SK-N-SH (cell line): ENCODE measurements around the gene NMNAT2. TPM values are rescaled to one million over a fixed set of nuclear protein-coding genes. Genes with fewer than 3 reads are reported as not detected.

ENCODE experiments used
- CTCF ChIA-PET: fragments of 300-600, 350-600 bp; formaldehyde crosslinking; extraction: SDS; loops from one replicate; lab custom pipeline; 2021; lab: Yijun Ruan, JAX
- POLR2A ChIA-PET: fragments of 350-600 bp; sonication (Branson Sonifier 250); formaldehyde crosslinking; extraction: SDS; loops from one replicate; lab custom pipeline; 2020; ENCODE audit warnings: antibody characterized with exemption, inconsistent platforms; lab: Yijun Ruan, JAX
- DNase-seq: peaks from one replicate; pipeline ENCODE4 v3.0.0; 2012
- H2AFZ ChIP-seq: fragments of 200-600 bp; sonication (generic); 2 replicates; pipeline ENCODE4 v1.8.1; 2016; ENCODE audit warnings: antibody characterized with exemption, mild to moderate bottlenecking, low read depth
- H3F3A ChIP-seq: fragments of 200-600 bp; sonication (generic); replicated peaks from 2 replicates; pipeline ENCODE3; 2016; ENCODE audit warnings: antibody characterized with exemption, mild to moderate bottlenecking; ENCODE audit not compliant: insufficient read depth
- H3K27ac ChIP-seq, 2 experiments: fragments of 200-500 bp in 1 of 2; fragments of 200-600 bp in 1 of 2; sonication (Bioruptor generic) in 1 of 2; sonication (generic), shearing (Covaris generic) in 1 of 2; 2 replicates each; pipeline versions ENCODE4 v1.5.1 to v1.6.1; 2014 to 2016; ENCODE audit warnings: low read depth in 2 of 2, inconsistent platforms in 1 of 2, low read length in 1 of 2, mild to moderate bottlenecking in 1 of 2, mixed read lengths in 1 of 2
- H3K27me3 ChIP-seq: fragments of 200-600 bp; sonication (generic), shearing (Covaris generic); 2 replicates; pipeline ENCODE4 v1.6.1; 2016; ENCODE audit warnings: mixed run types; ENCODE audit not compliant: insufficient read depth
- H3K36me3 ChIP-seq, 2 experiments: fragments of 200-500 bp in 1 of 2; fragments of 200-600 bp in 1 of 2; sonication (Bioruptor generic) in 1 of 2; sonication (generic) in 1 of 2; replicated peaks in 1 of 2; 2 replicates each; pipeline versions ENCODE3 to v1.5.1; 2014 to 2016; ENCODE audit warnings: low read length in 1 of 2, mild to moderate bottlenecking in 1 of 2; ENCODE audit not compliant: insufficient read depth in 2 of 2, control insufficient read depth in 1 of 2
- H3K4me1 ChIP-seq, 2 experiments: fragments of 200-500 bp in 1 of 2; fragments of 200-600 bp in 1 of 2; sonication (Bioruptor generic) in 1 of 2; sonication (generic), shearing (Covaris generic) in 1 of 2; 2 replicates each; pipeline versions ENCODE4 v1.5.1 to v1.6.1; 2014 to 2016; ENCODE audit warnings: low read depth in 1 of 2, low read length in 1 of 2, mixed run types in 1 of 2; ENCODE audit not compliant: insufficient read depth in 2 of 2, control insufficient read depth in 1 of 2
- H3K4me2 ChIP-seq: fragments of 200-600 bp; sonication (generic), shearing (Covaris generic); 2 replicates; pipeline ENCODE4 v1.6.1; 2017; ENCODE audit warnings: mixed run types
- H3K4me3 ChIP-seq, 2 experiments: fragments of 200-500 bp in 1 of 2; fragments of 200-600 bp in 1 of 2; sonication (Bioruptor generic) in 1 of 2; sonication (generic), shearing (Covaris generic) in 1 of 2; 2 replicates each; pipeline versions ENCODE4 v1.5.1 to v1.8.1; 2014 to 2016; ENCODE audit warnings: low read depth in 2 of 2, inconsistent platforms in 1 of 2, low read length in 1 of 2, mild to moderate bottlenecking in 1 of 2, mixed read lengths in 1 of 2, moderate library complexity in 1 of 2
- H3K79me2 ChIP-seq: fragments of 200-600 bp; sonication (generic); 2 replicates; pipeline ENCODE4 v1.8.1; 2017; ENCODE audit warnings: mild to moderate bottlenecking; ENCODE audit not compliant: insufficient read depth
- H3K9ac ChIP-seq: fragments of 200-600 bp; sonication (generic); 2 replicates; pipeline ENCODE4 v1.6.1; 2017; ENCODE audit warnings: mixed run types
- H3K9me2 ChIP-seq: fragments of 200-600 bp; sonication (generic); 2 replicates; pipeline ENCODE4 v1.6.1; 2017; ENCODE audit warnings: mixed run types
- H3K9me3 ChIP-seq: fragments of 200-600 bp; sonication (generic); 2 replicates; pipeline ENCODE4 v1.6.1; 2017; ENCODE audit warnings: mixed run types, mild to moderate bottlenecking, moderate library complexity
- H4K20me1 ChIP-seq: fragments of 200-600 bp; sonication (generic); 2 replicates; pipeline ENCODE4 v1.6.1; 2017; ENCODE audit warnings: mild to moderate bottlenecking, mixed run types; ENCODE audit not compliant: insufficient read depth
- ELF1 ChIP-seq: IDR thresholded peaks from 2 replicates; pipeline ENCODE4 v1.4.0; 2012
- FOXJ3 ChIP-seq: sonication (generic); formaldehyde crosslinking; IDR thresholded peaks from 2 replicates; pipeline ENCODE4 v1.5.1; 2020; ENCODE audit warnings: mild to moderate bottlenecking, missing genetic modification reagents
- GATA2 ChIP-seq: sonication (generic); formaldehyde crosslinking; IDR thresholded peaks from 2 replicates; pipeline ENCODE4 v1.5.0; 2020; ENCODE audit warnings: mild to moderate bottlenecking, missing genetic modification reagents
- JUND ChIP-seq: IDR thresholded peaks from 2 replicates; pipeline ENCODE4 v1.4.0; 2012
- RAD21 ChIP-seq: IDR thresholded peaks from 2 replicates; pipeline ENCODE4 v1.6.1; 2012; ENCODE audit warnings: mild to moderate bottlenecking, low read length
- RFX5 ChIP-seq: IDR thresholded peaks from 2 replicates; pipeline ENCODE4 v1.6.1; 2012; ENCODE audit warnings: mild to moderate bottlenecking, improper control_type of control experiment, low read length
- SMC3 ChIP-seq: IDR thresholded peaks from 2 replicates; pipeline ENCODE4 v1.6.1; 2012; ENCODE audit warnings: low read depth, low read length, improper control_type of control experiment
- TEAD4 ChIP-seq: IDR thresholded peaks from 2 replicates; pipeline ENCODE4 v1.4.0; 2012; ENCODE audit warnings: mild to moderate bottlenecking, borderline replicate concordance; ENCODE audit not compliant: insufficient read depth
- YY1 ChIP-seq: IDR thresholded peaks from 2 replicates; pipeline ENCODE4 v1.4.0; 2012; ENCODE audit warnings: low read depth, mild to moderate bottlenecking
- WGBS: methylation state at CpG from one replicate; pipeline ENCODE4 v1.1.6; 2017; ENCODE audit warnings: low lambda C conversion rate; 5-methylcytosine and 5-hydroxymethylcytosine counted together
- polyA plus RNA-seq, 3 experiments: library from polyadenylated mRNA; depleted of rRNA; stranded (reverse); fragments of >200 nt; gene quantifications; 2 replicates each; pipeline ENCODE4 v1.2.3, GENCODE V29; 2012
- TF ChIP-seq, protein P1 (sequence below): IDR thresholded peaks from 2 replicates; pipeline ENCODE4 v1.4.0; 2012; ENCODE audit warnings: low read depth, borderline replicate concordance
- TF ChIP-seq, protein P2 (sequence below): fragments of 200-600 bp; sonication (generic); IDR thresholded peaks from 2 replicates; pipeline ENCODE4 v1.6.1; 2017; ENCODE audit warnings: antibody characterized with exemption, mild to moderate bottlenecking, moderate library complexity
- TF ChIP-seq, protein P3 (sequence below): fragments of 150-350 bp; IDR thresholded peaks from 2 replicates; pipeline ENCODE4 v1.6.1; 2017; ENCODE audit warnings: antibody characterized with exemption, low read length, low read depth, borderline replicate concordance

NMNAT2 gene
- polyA plus RNA-seq, 1 of the 3 experiments (the other 2 are of a cell fraction), result 0.07 TPM

DNA sequence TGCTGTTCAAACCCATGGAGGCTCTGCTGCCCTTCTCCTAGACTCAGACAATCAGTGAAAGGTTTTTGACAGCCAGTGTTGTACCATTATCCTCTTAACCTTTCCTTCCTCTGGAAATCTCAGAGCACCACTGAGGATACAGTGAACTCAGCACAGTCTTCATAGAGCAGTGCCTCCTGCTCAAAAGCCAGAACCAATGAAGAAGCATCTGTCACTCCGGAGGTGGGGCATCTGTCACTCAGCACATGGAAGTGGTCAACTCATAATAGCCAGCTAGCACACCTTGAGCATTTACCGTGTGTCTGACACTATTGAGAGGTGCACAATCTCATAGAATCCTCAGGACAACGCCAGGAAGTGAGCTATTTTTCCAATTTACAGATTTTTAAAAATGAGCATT, 62.4 kb downstream of the NMNAT2 start:
- no peak overlapping the region for H3K4me2 ChIP-seq
- H3K36me3 ChIP-seq, result no peaks in the 10 kb centered on the region
- H3K9ac ChIP-seq, result no peak overlapping the region
- no peak for DNase-seq
- CTCF ChIA-PET, result interaction anchor here (0.6 kb wide), 1 partner anchor 835 kb away, joined by 5 read pairs; no protein-coding TSS in a partner anchor
- H3F3A ChIP-seq, result no peaks in the 10 kb centered on the region
- no peak overlapping the region for H3K27ac ChIP-seq
- no peaks in the 10 kb centered on the region for H4K20me1 ChIP-seq
- H3K27me3 ChIP-seq, result no peaks in the 10 kb centered on the region; the same call in 1 of the 2 replicates
- H3K9me3 ChIP-seq, result no peaks in the 10 kb centered on the region
- H3K9me2 ChIP-seq, result no peaks in the 10 kb centered on the region
- 52% methylated on average over 3 of the region's 3 CpGs for WGBS
- POLR2A ChIA-PET, result no interaction called here
- peaks cover 0 to 8% of the 10 kb centered on the region in 2 experiments; a peak in 1 of 4 replicates for H3K4me1 ChIP-seq
- TF ChIP-seq RFX5 (no peak), RAD21 (no peak), GATA2 (CRISPR knock-in tag) (no peak), TEAD4 (no peak), YY1 (no peak), SMC3 (no peak)
- TF ChIP-seq, protein P1, sequence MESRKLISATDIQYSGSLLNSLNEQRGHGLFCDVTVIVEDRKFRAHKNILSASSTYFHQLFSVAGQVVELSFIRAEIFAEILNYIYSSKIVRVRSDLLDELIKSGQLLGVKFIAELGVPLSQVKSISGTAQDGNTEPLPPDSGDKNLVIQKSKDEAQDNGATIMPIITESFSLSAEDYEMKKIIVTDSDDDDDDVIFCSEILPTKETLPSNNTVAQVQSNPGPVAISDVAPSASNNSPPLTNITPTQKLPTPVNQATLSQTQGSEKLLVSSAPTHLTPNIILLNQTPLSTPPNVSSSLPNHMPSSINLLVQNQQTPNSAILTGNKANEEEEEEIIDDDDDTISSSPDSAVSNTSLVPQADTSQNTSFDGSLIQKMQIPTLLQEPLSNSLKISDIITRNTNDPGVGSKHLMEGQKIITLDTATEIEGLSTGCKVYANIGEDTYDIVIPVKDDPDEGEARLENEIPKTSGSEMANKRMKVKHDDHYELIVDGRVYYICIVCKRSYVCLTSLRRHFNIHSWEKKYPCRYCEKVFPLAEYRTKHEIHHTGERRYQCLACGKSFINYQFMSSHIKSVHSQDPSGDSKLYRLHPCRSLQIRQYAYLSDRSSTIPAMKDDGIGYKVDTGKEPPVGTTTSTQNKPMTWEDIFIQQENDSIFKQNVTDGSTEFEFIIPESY, result no peak
- no peak overlapping the region for H3K4me3 ChIP-seq
- H3K79me2 ChIP-seq, result no peaks in the 10 kb centered on the region
- H2AFZ ChIP-seq, result no peak overlapping the region

DNA sequence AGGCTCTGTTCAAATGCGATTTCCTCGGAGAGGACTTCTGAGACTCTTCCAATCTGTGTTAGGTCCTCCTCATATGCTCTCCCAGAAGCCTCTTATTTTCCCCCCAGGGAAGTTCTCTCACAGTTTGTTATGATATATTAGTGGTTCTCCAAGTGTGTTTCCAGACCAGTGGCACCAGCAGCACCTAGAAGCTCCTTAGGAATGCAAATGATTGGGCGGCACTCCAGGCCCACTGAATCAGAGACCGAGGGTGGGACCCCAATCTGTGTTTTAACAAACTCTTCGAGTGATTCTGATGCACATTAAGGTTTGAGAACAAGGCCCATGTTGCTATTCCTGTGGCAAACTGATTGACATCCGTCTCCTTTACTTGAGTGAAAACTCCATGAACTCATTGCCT, 63.0 kb downstream of the NMNAT2 start:
- H3K4me1 ChIP-seq, result peaks cover 0 to 4% of the 10 kb centered on the region in 2 experiments; a peak in 1 of 4 replicates
- no peak overlapping the region for H3K27ac ChIP-seq
- H3K36me3 ChIP-seq, result no peaks in the 10 kb centered on the region
- H3K79me2 ChIP-seq, result no peaks in the 10 kb centered on the region
- ChIA-PET CTCF (no interaction called here), POLR2A (no interaction called here)
- WGBS, result 57% methylated on average over 6 of the region's 6 CpGs
- DNase-seq, result no peak
- H3K27me3 ChIP-seq, result no peaks in the 10 kb centered on the region; the same call in 1 of the 2 replicates
- no peak overlapping the region for H2AFZ ChIP-seq
- no peak overlapping the region for H3K4me2 ChIP-seq
- no peak overlapping the region for H3K9ac ChIP-seq
- H3F3A ChIP-seq, result no peaks in the 10 kb centered on the region
- no peaks in the 10 kb centered on the region for H3K9me3 ChIP-seq
- TF ChIP-seq, protein P1, result no peak
- TF ChIP-seq SMC3, result no peak
- no peak for TF ChIP-seq FOXJ3 (CRISPR knock-in tag)
- TF ChIP-seq, protein P2, sequence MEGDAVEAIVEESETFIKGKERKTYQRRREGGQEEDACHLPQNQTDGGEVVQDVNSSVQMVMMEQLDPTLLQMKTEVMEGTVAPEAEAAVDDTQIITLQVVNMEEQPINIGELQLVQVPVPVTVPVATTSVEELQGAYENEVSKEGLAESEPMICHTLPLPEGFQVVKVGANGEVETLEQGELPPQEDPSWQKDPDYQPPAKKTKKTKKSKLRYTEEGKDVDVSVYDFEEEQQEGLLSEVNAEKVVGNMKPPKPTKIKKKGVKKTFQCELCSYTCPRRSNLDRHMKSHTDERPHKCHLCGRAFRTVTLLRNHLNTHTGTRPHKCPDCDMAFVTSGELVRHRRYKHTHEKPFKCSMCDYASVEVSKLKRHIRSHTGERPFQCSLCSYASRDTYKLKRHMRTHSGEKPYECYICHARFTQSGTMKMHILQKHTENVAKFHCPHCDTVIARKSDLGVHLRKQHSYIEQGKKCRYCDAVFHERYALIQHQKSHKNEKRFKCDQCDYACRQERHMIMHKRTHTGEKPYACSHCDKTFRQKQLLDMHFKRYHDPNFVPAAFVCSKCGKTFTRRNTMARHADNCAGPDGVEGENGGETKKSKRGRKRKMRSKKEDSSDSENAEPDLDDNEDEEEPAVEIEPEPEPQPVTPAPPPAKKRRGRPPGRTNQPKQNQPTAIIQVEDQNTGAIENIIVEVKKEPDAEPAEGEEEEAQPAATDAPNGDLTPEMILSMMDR, result no peak
- no peak for TF ChIP-seq ELF1
- TF ChIP-seq RAD21, result no peak
- TF ChIP-seq, protein P3, sequence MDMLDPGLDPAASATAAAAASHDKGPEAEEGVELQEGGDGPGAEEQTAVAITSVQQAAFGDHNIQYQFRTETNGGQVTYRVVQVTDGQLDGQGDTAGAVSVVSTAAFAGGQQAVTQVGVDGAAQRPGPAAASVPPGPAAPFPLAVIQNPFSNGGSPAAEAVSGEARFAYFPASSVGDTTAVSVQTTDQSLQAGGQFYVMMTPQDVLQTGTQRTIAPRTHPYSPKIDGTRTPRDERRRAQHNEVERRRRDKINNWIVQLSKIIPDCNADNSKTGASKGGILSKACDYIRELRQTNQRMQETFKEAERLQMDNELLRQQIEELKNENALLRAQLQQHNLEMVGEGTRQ, result no peak
- no peak for TF ChIP-seq JUND
- no peaks in the 10 kb centered on the region for H4K20me1 ChIP-seq
- no peaks in the 10 kb centered on the region for H3K9me2 ChIP-seq
- no peak overlapping the region for H3K4me3 ChIP-seq
